Endodermal cell (in vitro differentiated cells): ENCODE results near the gene XYLT1. TPM values are rescaled to one million over a fixed set of nuclear protein-coding genes. Genes with fewer than 3 reads are reported as not detected.

ENCODE experiments used
- DNase-seq: peaks from one replicate; pipeline ENCODE4 v3.0.0-alpha.2; 2017
- H3K27ac ChIP-seq: 2 replicates; pipeline ENCODE4 v1.5.1; 2013; ENCODE audit warnings: mild to moderate bottlenecking, low read depth, low read length, moderate library complexity
- H3K27me3 ChIP-seq: 2 replicates; pipeline ENCODE4 v1.6.1; 2013; ENCODE audit warnings: mild to moderate bottlenecking, low read length, moderate library complexity; ENCODE audit not compliant: insufficient read depth, control insufficient read depth, poor library complexity, severe bottlenecking
- H3K36me3 ChIP-seq: 2 replicates; pipeline ENCODE4 v1.7.0; 2013; ENCODE audit warnings: mild to moderate bottlenecking, low read length, moderate library complexity; ENCODE audit not compliant: control insufficient read depth, insufficient read depth
- H3K4me1 ChIP-seq: one replicate; pipeline ENCODE4 v1.7.0; 2013; ENCODE audit warnings: low read length; ENCODE audit not compliant: control insufficient read depth, insufficient read depth
- H3K4me3 ChIP-seq: 2 replicates; pipeline ENCODE4 v1.5.1; 2013; ENCODE audit warnings: mild to moderate bottlenecking, low read length, moderate library complexity
- H3K9ac ChIP-seq: 2 replicates; pipeline ENCODE4 v1.6.1; 2013; ENCODE audit warnings: mild to moderate bottlenecking, low read length, moderate library complexity; ENCODE audit not compliant: poor library complexity, severe bottlenecking; ENCODE audit errors: extremely low read depth
- H3K9me3 ChIP-seq: 2 replicates; pipeline ENCODE4 v1.6.1; 2013; ENCODE audit warnings: mild to moderate bottlenecking, low read length, moderate library complexity; ENCODE audit not compliant: control insufficient read depth
- H3K27ac Mint-ChIP-seq: 2 replicates; pipeline ENCODE4 v1.8.0; 2020; ENCODE audit warnings: mixed read lengths
- H3K27me3 Mint-ChIP-seq: 2 replicates; pipeline ENCODE4 v1.8.0; 2021; ENCODE audit warnings: mild to moderate bottlenecking, mixed read lengths; ENCODE audit not compliant: insufficient read depth
- H3K36me3 Mint-ChIP-seq: 2 replicates; pipeline ENCODE4 v1.8.0; 2020; ENCODE audit warnings: low read depth, mixed read lengths
- H3K4me1 Mint-ChIP-seq: 2 replicates; pipeline ENCODE4 v1.8.0; 2020; ENCODE audit warnings: mixed read lengths
- H3K4me3 Mint-ChIP-seq: 2 replicates; pipeline ENCODE4 v1.8.0; 2020; ENCODE audit warnings: mild to moderate bottlenecking, moderate library complexity, mixed read lengths
- H3K9me3 Mint-ChIP-seq: 2 replicates; pipeline ENCODE4 v1.8.0; 2020; ENCODE audit warnings: mild to moderate bottlenecking, mixed read lengths
- WGBS, 2 experiments: methylation state at CpG; one replicate each; pipeline versions ENCODE4 v1.1.5 to v1.1.7; 2013; ENCODE audit warnings: missing lambda C conversion rate in 2 of 2, mixed read lengths in 1 of 2; ENCODE audit not compliant: insufficient coverage in 1 of 2, insufficient read length in 1 of 2; 5-methylcytosine and 5-hydroxymethylcytosine counted together
- total RNA-seq, 2 donors: library from RNA; stranded (reverse); fragmentation: NEBNext Ultra II Directional in 1 of 2; extraction: Animal tissue kit (Norgen Biotek cat#: 25700) in 1 of 2; gene quantifications; 2 replicates in 1 of 2; 3 replicates in 1 of 2; pipeline ENCODE4 v1.2.1, GENCODE V29; 2021
- TF ChIP-seq, protein P1 (sequence below): fragments of 200-600 bp; sonication (generic); conservative IDR thresholded peaks from 2 replicates; pipeline ENCODE4 v1.5.0; 2021; ENCODE audit warnings: antibody characterized with exemption, mild to moderate bottlenecking

Gene XYLT1
- total RNA-seq, 2 donors from 2014 or later, result 26.8 to 28.5 TPM

DNA sequence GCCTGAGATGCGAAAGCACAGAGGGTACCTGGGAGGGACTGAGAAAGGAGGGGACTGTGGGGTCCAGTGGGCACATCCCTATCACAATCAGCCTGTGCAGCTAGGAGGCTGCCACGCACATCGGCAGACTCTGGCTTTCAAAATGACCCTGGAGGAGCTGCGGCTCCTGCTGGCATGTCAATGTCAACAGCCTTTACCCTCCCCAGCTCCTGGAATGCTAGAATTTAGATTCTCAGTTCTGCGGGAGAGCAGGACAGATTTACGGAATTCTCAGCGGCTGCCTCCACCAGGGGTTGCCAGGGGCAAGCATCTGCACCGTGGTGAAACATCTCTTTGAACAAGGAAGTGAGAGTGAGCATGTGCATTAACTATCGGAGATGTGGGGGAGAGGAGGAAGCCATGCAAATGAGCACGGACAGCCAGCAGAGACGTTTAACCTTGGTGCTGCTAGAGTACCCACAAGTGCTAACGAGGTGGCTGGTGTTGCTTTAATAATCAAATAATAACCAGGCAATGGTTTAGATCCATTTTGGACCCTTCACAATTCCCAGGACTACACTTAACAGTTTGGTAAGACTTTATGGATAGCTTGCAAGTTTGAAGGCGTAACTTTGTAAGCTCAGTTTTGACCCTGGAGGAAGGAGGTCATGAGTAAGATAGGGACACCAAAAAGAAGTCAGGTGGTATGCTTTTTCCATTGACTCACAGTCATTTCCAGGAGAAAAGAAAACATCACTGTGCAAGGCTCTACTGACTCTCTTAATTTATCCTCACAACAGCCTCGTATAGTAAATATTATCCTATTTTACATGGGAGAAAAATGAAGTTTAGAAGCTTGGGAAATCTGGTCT is 54.1 kb downstream of the XYLT1 start:
- Mint-ChIP-seq H3K36me3 (peaks cover 15% of the 10 kb centered on the region), H3K4me3 (no peak overlapping the region), H3K4me1 (peaks cover 40% of the 10 kb centered on the region), H3K27ac (no peak overlapping the region), H3K9me3 (peaks cover 4% of the 10 kb centered on the region), H3K27me3 (no peaks in the 10 kb centered on the region)
- Histone ChIP-seq H3K9me3 (no peaks in the 10 kb centered on the region), H3K4me3 (peak overlapping the region; percentile 59), H3K9ac (no peak overlapping the region), H3K4me1 (peaks cover 13% of the 10 kb centered on the region), H3K27ac (peak overlapping the region; percentile 21), H3K36me3 (no peaks in the 10 kb centered on the region), H3K27me3 (no peaks in the 10 kb centered on the region)
- WGBS, 2 experiments, result 40 to 42% methylated on average over 10 to 13 of the region's 14 CpGs
- peak; percentile 78 for DNase-seq
- TF ChIP-seq, protein P1, sequence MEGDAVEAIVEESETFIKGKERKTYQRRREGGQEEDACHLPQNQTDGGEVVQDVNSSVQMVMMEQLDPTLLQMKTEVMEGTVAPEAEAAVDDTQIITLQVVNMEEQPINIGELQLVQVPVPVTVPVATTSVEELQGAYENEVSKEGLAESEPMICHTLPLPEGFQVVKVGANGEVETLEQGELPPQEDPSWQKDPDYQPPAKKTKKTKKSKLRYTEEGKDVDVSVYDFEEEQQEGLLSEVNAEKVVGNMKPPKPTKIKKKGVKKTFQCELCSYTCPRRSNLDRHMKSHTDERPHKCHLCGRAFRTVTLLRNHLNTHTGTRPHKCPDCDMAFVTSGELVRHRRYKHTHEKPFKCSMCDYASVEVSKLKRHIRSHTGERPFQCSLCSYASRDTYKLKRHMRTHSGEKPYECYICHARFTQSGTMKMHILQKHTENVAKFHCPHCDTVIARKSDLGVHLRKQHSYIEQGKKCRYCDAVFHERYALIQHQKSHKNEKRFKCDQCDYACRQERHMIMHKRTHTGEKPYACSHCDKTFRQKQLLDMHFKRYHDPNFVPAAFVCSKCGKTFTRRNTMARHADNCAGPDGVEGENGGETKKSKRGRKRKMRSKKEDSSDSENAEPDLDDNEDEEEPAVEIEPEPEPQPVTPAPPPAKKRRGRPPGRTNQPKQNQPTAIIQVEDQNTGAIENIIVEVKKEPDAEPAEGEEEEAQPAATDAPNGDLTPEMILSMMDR, result peak; percentile 46

DNA sequence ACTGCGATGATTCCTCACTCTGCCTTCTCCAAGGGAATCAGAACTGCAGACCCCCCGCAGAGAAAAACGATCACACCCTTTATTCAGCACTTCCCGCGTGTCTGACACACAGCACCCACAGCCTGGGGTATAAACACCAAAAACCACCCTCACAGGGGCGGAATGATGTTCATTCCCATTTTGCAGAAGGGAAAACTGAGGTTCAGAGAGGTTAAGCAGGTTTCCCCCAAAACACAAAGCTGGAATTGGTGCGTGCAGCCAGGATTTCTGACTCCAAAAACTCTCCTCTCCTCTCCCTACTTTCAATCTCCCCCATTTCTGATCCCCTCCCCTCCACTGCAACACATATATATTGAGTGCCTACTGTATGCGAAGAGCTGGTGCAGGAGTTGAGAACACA is 55.8 kb downstream of the XYLT1 start:
- peaks cover 13% of the 10 kb centered on the region for H3K4me1 ChIP-seq
- H3K27me3 Mint-ChIP-seq, result no peaks in the 10 kb centered on the region
- no peaks in the 10 kb centered on the region for H3K9me3 Mint-ChIP-seq
- no peaks in the 10 kb centered on the region for H3K27me3 ChIP-seq
- no peak overlapping the region for H3K9ac ChIP-seq
- no peaks in the 10 kb centered on the region for H3K36me3 ChIP-seq
- H3K4me3 ChIP-seq, result no peak overlapping the region
- 90 to 91% methylated on average over 3 to 8 of the region's 8 CpGs for WGBS, 2 experiments
- peaks cover 38% of the 10 kb centered on the region for H3K4me1 Mint-ChIP-seq
- H3K36me3 Mint-ChIP-seq, result peaks cover 13% of the 10 kb centered on the region
- H3K27ac ChIP-seq, result no peak overlapping the region
- TF ChIP-seq, protein P1, result no peak
- no peaks in the 10 kb centered on the region for H3K9me3 ChIP-seq
- H3K4me3 Mint-ChIP-seq, result no peak overlapping the region
- no peak overlapping the region for H3K27ac Mint-ChIP-seq
- DNase-seq, result no peak

DNA sequence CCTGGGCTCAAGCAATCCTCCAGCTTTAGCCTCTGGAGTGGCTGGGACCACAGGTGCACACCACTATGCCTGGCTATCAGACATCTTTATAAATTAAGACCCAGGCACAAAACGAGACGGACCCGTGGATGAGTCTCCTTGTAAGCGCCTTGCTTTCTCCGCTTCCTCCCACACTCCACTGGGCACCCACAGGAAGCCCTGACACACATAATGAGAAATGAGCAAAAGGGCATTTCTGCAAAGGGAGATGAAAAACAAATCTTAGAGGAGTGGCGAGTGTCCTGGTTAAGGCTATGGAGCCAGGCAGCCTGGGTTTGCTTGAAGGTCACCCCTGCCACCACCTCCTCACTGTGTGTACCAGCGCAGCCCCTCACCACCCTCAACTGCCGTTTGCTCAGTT is 56.3 kb downstream of the XYLT1 start:
- H3K27ac Mint-ChIP-seq, result no peak overlapping the region
- H3K27me3 Mint-ChIP-seq, result no peaks in the 10 kb centered on the region
- Histone ChIP-seq H3K9ac (no peak overlapping the region), H3K4me3 (no peak overlapping the region), H3K9me3 (no peaks in the 10 kb centered on the region), H3K27me3 (no peaks in the 10 kb centered on the region), H3K27ac (no peak overlapping the region), H3K4me1 (peaks cover 13% of the 10 kb centered on the region), H3K36me3 (no peaks in the 10 kb centered on the region)
- no peaks in the 10 kb centered on the region for H3K9me3 Mint-ChIP-seq
- TF ChIP-seq, protein P1, result no peak
- no peak for DNase-seq
- peaks cover 13% of the 10 kb centered on the region for H3K36me3 Mint-ChIP-seq
- H3K4me1 Mint-ChIP-seq, result peaks cover 38% of the 10 kb centered on the region
- WGBS, 2 experiments, result 92 to 100% methylated on average over 3 to 8 of the region's 8 CpGs
- no peak overlapping the region for H3K4me3 Mint-ChIP-seq
